SK-N-SH treated with all-trans-retinoic acid at 6 μM for 48 hours (cell line): ENCODE data around the gene TFEB.

Source experiments
- ATAC-seq: fragments of 200-7000 bp; cut with Tn5 transposase; 3 replicates; pipeline ENCODE4 v1.9.1; 2020; ENCODE audit warnings: mild to moderate bottlenecking, moderate library complexity
- ARNTL ChIP-seq: fragments of 450-650 bp; formaldehyde crosslinking; IDR thresholded peaks from 2 replicates; pipeline ENCODE4 v1.5.0; 2020; ENCODE audit warnings: low read depth, mild to moderate bottlenecking, moderate library complexity, borderline replicate concordance
- BACH2 ChIP-seq: fragments of 250-450 bp; sonication (Bioruptor Pico); IDR thresholded peaks from 2 replicates; pipeline ENCODE4 v1.9.0; 2021; ENCODE audit warnings: mild to moderate bottlenecking, borderline replicate concordance
- CSDC2 ChIP-seq: fragments of 250-450 bp; sonication (Bioruptor Pico); IDR thresholded peaks from 2 replicates; pipeline ENCODE4 v1.5.0; 2020; ENCODE audit warnings: mild to moderate bottlenecking, moderate library complexity
- ESRRG ChIP-seq: fragments of 250-450 bp; sonication (Bioruptor Pico); IDR thresholded peaks from 2 replicates; pipeline ENCODE4 v1.6.1; 2021; ENCODE audit warnings: mild to moderate bottlenecking
- GLIS3 ChIP-seq: fragments of 250-450 bp; sonication (Bioruptor Pico); IDR thresholded peaks from 2 replicates; pipeline ENCODE4 v1.5.0; 2020; ENCODE audit warnings: mild to moderate bottlenecking, moderate library complexity
- ISL1 ChIP-seq: fragments of 250-450 bp; sonication (Bioruptor Pico); IDR thresholded peaks from 2 replicates; pipeline ENCODE4 v2.1.2; 2022; ENCODE audit warnings: mild to moderate bottlenecking, moderate library complexity
- OSR1 ChIP-seq: fragments of 250-450 bp; sonication (Bioruptor Pico); IDR thresholded peaks from 2 replicates; pipeline ENCODE4 v1.8.0; 2022; ENCODE audit warnings: moderate library complexity, mild to moderate bottlenecking, inconsistent platforms
- PPARA ChIP-seq: fragments of 250-450 bp; sonication (Bioruptor Pico); IDR thresholded peaks from 2 replicates; pipeline ENCODE4 v1.5.0; 2020; ENCODE audit warnings: mild to moderate bottlenecking, borderline replicate concordance
- RARB ChIP-seq: fragments of 250-450 bp; sonication (Bioruptor Pico); IDR thresholded peaks from 2 replicates; pipeline ENCODE4 v1.8.0; 2021; ENCODE audit warnings: mild to moderate bottlenecking, moderate library complexity
- SNAI2 ChIP-seq: fragments of 250-450 bp; sonication (Bioruptor Pico); IDR thresholded peaks from 2 replicates; pipeline ENCODE4 v1.5.0; 2020; ENCODE audit warnings: mild to moderate bottlenecking, moderate library complexity
- TCF4 ChIP-seq: fragments of 250-450 bp; sonication (Bioruptor Pico); IDR thresholded peaks from 2 replicates; pipeline ENCODE4 v1.8.0; 2021; ENCODE audit warnings: mild to moderate bottlenecking, moderate library complexity, borderline replicate concordance
- TOX ChIP-seq: fragments of 250-450 bp; sonication (Bioruptor Pico); IDR thresholded peaks from 2 replicates; pipeline ENCODE4 v1.8.0; 2021; ENCODE audit warnings: mild to moderate bottlenecking, moderate library complexity, borderline replicate concordance
- ZC3H10 ChIP-seq: fragments of 250-450 bp; sonication (Bioruptor Pico); IDR thresholded peaks from 2 replicates; pipeline ENCODE4 v1.5.1; 2021; ENCODE audit warnings: mild to moderate bottlenecking, moderate library complexity
- ZFP30 ChIP-seq: fragments of 450-650 bp; formaldehyde crosslinking; IDR thresholded peaks from 2 replicates; pipeline ENCODE4 v1.5.0; 2022; ENCODE audit warnings: mild to moderate bottlenecking, moderate library complexity
- ZNF565 ChIP-seq: fragments of 450-650 bp; formaldehyde crosslinking; conservative IDR thresholded peaks from 2 replicates; pipeline ENCODE4 v1.5.0; 2020; ENCODE audit warnings: low read depth, mild to moderate bottlenecking, moderate library complexity
- ZNF70 ChIP-seq: fragments of 450-650 bp; formaldehyde crosslinking; IDR thresholded peaks from 2 replicates; pipeline ENCODE4 v1.5.0; 2020; ENCODE audit warnings: mild to moderate bottlenecking, moderate library complexity
- TF ChIP-seq, protein P1 (sequence below): fragments of 250-450 bp; sonication (Bioruptor Pico); IDR thresholded peaks from 2 replicates; pipeline ENCODE4 v1.5.1; 2021; ENCODE audit warnings: mild to moderate bottlenecking, moderate library complexity
- TF ChIP-seq, protein P2 (sequence below): fragments of 250-450 bp; sonication (Bioruptor Pico); IDR thresholded peaks from 2 replicates; pipeline ENCODE4 v1.5.1; 2020; ENCODE audit warnings: low read depth, mild to moderate bottlenecking, moderate library complexity
- TF ChIP-seq, protein P3 (sequence below): fragments of 250-450 bp; sonication (Bioruptor Pico); IDR thresholded peaks from 2 replicates; pipeline ENCODE4 v1.5.0; 2020; ENCODE audit warnings: mild to moderate bottlenecking, moderate library complexity
- TF ChIP-seq, protein P4 (sequence below): fragments of 250-450 bp; sonication (Bioruptor Pico); IDR thresholded peaks from 2 replicates; pipeline ENCODE4 v1.8.0; 2020; ENCODE audit warnings: mild to moderate bottlenecking, moderate library complexity, borderline replicate concordance
- TF ChIP-seq, protein P5 (sequence below): fragments of 250-450 bp; sonication (Bioruptor Pico); IDR thresholded peaks from 2 replicates; pipeline ENCODE4 v1.8.0; 2021; ENCODE audit warnings: low read depth, mild to moderate bottlenecking, moderate library complexity, borderline replicate concordance

The TFEB gene

DNA sequence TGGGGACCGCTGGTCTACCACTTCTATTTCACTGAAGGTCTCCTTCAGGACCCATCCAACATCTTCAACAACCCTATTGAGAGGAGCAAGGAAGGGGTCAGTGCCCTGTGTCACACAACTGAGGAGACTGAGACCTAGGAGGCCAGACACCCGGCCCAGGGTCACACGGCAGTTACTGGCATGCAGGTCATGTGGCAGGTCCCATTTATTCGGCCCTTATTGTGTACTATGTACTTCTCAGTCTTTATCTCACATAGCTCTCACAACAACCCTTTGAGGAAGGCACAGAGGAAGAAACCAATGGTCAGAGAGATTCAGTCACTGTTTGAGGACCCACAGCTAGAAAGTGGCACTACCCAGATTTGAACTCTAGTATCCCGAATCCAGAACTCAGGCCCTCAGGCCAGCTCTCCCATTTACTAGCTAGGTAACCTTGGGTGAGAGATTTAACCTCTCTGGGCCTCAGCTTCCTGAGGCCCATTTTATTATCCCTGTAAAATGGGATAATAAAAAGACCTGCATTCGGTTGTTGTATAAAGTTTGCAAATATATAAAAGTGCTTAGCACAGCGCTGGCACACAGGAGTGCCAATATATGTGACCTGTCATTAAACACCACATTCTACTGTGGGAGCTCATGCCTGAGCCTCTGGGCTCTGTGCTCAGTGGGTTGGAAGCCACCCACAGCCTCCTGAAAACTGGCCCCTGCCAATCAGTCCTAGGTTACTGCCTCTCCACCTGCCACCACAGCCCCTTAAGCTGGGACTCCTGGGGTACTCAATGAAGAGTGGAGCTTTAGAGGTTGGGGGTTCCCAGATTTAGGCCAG, 15.8 kb downstream of the TFEB start (continued):
- no peak for TF ChIP-seq ZNF70 (CRISPR knock-in tag)

DNA sequence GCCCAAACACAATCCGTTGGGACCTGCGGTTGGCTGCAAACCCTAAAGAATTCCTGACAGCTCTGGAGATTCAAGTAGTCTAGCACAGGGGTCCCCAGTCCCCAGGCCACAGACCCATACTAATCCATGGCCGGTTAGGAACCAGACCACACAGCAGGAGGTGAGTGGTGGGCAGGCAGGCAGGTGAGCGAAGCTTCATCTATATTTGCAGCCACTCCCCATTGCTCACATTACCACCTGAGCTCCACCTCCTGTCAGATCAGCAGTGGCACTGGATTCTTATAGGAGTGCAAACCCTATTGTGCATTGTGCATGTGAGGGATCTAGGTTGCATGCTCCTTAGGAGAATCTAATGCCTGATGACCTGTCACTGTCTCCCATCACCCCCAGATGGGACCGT, 16.6 kb downstream of the TFEB start:
- no peak for ATAC-seq

DNA sequence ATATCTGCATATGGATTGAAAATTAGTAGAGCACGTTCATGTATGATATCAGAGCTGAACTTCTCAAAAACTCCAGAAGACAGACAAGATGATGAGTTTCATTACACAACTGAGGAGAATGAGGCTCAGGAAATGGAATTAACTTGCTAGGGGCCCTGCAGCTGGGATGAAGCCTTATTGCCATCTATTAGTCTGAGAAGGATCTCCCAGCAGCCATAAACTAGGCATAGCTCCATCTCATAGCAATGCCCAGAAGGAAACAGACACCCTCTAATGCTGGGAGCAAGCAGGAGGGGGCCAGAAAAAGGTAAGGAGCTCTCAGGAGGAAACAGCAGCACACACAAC, 18.0 kb downstream of the TFEB start:
- ATAC-seq = no peak
- TF ChIP-seq ARNTL = no peak
- TF ChIP-seq ZFP30 = no peak
- TF ChIP-seq GLIS3 (CRISPR knock-in tag) = no peak
- TF ChIP-seq ZNF565 = no peak
- no peak for TF ChIP-seq ESRRG (CRISPR knock-in tag)
- TF ChIP-seq CSDC2 (CRISPR knock-in tag) = no peak
- no peak for TF ChIP-seq ZNF70 (CRISPR knock-in tag)
- no peak for TF ChIP-seq ISL1
- TF ChIP-seq RARB (CRISPR knock-in tag) = no peak
- no peak for TF ChIP-seq ZC3H10 (CRISPR knock-in tag)
- TF ChIP-seq, protein P1, sequence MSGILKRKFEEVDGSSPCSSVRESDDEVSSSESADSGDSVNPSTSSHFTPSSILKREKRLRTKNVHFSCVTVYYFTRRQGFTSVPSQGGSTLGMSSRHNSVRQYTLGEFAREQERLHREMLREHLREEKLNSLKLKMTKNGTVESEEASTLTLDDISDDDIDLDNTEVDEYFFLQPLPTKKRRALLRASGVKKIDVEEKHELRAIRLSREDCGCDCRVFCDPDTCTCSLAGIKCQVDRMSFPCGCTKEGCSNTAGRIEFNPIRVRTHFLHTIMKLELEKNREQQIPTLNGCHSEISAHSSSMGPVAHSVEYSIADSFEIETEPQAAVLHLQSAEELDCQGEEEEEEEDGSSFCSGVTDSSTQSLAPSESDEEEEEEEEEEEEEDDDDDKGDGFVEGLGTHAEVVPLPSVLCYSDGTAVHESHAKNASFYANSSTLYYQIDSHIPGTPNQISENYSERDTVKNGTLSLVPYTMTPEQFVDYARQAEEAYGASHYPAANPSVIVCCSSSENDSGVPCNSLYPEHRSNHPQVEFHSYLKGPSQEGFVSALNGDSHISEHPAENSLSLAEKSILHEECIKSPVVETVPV (CRISPR knock-in tag) = no peak
- TF ChIP-seq TCF4 (CRISPR knock-in tag) = no peak
- no peak for TF ChIP-seq OSR1 (CRISPR knock-in tag)

More for the DNA sequence above, 16.6 kb downstream of the TFEB start:
- TF ChIP-seq ZNF565 (no peak), RARB (CRISPR knock-in tag) (no peak), ZC3H10 (CRISPR knock-in tag) (no peak), PPARA (CRISPR knock-in tag) (no peak), ZFP30 (no peak), BACH2 (CRISPR knock-in tag) (no peak), ESRRG (CRISPR knock-in tag) (no peak), ARNTL (no peak), GLIS3 (CRISPR knock-in tag) (no peak), TCF4 (CRISPR knock-in tag) (no peak), TOX (CRISPR knock-in tag) (no peak), ISL1 (no peak), OSR1 (CRISPR knock-in tag) (no peak), SNAI2 (CRISPR knock-in tag) (no peak)
- TF ChIP-seq, protein P2, sequence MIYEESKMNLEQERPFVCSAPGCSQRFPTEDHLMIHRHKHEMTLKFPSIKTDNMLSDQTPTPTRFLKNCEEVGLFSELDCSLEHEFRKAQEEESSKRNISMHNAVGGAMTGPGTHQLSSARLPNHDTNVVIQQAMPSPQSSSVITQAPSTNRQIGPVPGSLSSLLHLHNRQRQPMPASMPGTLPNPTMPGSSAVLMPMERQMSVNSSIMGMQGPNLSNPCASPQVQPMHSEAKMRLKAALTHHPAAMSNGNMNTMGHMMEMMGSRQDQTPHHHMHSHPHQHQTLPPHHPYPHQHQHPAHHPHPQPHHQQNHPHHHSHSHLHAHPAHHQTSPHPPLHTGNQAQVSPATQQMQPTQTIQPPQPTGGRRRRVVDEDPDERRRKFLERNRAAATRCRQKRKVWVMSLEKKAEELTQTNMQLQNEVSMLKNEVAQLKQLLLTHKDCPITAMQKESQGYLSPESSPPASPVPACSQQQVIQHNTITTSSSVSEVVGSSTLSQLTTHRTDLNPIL (CRISPR knock-in tag) = no peak
- TF ChIP-seq, protein P1 (CRISPR knock-in tag) = no peak
- TF ChIP-seq, protein P3, sequence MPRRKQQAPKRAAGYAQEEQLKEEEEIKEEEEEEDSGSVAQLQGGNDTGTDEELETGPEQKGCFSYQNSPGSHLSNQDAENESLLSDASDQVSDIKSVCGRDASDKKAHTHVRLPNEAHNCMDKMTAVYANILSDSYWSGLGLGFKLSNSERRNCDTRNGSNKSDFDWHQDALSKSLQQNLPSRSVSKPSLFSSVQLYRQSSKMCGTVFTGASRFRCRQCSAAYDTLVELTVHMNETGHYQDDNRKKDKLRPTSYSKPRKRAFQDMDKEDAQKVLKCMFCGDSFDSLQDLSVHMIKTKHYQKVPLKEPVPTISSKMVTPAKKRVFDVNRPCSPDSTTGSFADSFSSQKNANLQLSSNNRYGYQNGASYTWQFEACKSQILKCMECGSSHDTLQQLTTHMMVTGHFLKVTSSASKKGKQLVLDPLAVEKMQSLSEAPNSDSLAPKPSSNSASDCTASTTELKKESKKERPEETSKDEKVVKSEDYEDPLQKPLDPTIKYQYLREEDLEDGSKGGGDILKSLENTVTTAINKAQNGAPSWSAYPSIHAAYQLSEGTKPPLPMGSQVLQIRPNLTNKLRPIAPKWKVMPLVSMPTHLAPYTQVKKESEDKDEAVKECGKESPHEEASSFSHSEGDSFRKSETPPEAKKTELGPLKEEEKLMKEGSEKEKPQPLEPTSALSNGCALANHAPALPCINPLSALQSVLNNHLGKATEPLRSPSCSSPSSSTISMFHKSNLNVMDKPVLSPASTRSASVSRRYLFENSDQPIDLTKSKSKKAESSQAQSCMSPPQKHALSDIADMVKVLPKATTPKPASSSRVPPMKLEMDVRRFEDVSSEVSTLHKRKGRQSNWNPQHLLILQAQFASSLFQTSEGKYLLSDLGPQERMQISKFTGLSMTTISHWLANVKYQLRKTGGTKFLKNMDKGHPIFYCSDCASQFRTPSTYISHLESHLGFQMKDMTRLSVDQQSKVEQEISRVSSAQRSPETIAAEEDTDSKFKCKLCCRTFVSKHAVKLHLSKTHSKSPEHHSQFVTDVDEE (CRISPR knock-in tag) = no peak
- TF ChIP-seq, protein P4, sequence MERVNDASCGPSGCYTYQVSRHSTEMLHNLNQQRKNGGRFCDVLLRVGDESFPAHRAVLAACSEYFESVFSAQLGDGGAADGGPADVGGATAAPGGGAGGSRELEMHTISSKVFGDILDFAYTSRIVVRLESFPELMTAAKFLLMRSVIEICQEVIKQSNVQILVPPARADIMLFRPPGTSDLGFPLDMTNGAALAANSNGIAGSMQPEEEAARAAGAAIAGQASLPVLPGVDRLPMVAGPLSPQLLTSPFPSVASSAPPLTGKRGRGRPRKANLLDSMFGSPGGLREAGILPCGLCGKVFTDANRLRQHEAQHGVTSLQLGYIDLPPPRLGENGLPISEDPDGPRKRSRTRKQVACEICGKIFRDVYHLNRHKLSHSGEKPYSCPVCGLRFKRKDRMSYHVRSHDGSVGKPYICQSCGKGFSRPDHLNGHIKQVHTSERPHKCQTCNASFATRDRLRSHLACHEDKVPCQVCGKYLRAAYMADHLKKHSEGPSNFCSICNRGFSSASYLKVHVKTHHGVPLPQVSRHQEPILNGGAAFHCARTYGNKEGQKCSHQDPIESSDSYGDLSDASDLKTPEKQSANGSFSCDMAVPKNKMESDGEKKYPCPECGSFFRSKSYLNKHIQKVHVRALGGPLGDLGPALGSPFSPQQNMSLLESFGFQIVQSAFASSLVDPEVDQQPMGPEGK = no peak
- TF ChIP-seq, protein P5, sequence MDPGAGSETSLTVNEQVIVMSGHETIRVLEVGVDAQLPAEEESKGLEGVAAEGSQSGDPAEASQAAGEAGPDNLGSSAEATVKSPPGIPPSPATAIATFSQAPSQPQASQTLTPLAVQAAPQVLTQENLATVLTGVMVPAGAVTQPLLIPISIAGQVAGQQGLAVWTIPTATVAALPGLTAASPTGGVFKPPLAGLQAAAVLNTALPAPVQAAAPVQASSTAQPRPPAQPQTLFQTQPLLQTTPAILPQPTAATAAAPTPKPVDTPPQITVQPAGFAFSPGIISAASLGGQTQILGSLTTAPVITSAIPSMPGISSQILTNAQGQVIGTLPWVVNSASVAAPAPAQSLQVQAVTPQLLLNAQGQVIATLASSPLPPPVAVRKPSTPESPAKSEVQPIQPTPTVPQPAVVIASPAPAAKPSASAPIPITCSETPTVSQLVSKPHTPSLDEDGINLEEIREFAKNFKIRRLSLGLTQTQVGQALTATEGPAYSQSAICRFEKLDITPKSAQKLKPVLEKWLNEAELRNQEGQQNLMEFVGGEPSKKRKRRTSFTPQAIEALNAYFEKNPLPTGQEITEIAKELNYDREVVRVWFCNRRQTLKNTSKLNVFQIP = no peak
